ENCODE results near the gene NPAS2.

NPAS2 gene

GRCh38 chr2:100969998-100970397 is 150.1 kb downstream of the NPAS2 start:
- no peak for DNase-seq (ENCODE audit: low read depth)

DNA sequence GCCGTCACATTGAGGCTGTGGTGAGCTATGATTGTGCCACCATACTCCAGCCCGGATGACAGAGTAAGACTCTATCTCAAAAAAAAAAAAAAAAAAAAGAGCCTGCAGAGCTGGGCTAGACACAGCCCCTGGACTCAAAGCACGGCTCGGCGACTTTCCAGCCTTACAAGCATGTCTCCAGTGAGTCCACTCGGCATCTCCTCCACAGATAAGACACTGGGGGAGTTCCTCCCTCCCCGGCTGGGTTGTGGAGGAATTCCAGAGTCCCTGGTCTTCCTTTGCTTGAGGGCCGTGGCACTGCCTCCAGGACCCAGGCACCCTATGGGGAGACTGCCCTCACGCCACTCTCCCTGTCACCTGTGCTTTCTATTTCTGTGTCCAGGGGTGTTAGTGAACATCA is 151.3 kb downstream of the NPAS2 start:
- no peak for DNase-seq (ENCODE audit: low read depth)

GRCh38 chr2:100972452-100972851 is 152.5 kb downstream of the NPAS2 start:
- DNase-seq (ENCODE audit: low read depth) = no peak

GRCh38 chr2:100974712-100975520 is 155.0 kb downstream of the NPAS2 start:
- no peak for DNase-seq (ENCODE audit: low read depth)

DNA sequence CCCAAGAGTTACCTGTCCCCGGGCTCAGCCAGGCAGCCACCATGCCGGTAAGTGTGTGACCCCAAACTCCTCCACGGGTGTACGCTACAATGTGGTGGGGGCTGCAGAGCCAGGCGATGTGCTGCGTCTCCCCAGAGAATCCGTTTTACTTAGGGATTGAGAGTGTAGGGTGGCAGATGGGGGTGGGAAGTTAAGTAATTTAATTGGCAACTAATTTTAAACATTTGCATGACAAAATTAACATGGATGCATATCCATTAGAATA is 155.5 kb downstream of the NPAS2 start:
- no peak for DNase-seq (ENCODE audit: low read depth)

GRCh38 chr2:100976061-100976460 is 156.1 kb downstream of the NPAS2 start:
- DNase-seq (ENCODE audit: low read depth) = no peak

DNA sequence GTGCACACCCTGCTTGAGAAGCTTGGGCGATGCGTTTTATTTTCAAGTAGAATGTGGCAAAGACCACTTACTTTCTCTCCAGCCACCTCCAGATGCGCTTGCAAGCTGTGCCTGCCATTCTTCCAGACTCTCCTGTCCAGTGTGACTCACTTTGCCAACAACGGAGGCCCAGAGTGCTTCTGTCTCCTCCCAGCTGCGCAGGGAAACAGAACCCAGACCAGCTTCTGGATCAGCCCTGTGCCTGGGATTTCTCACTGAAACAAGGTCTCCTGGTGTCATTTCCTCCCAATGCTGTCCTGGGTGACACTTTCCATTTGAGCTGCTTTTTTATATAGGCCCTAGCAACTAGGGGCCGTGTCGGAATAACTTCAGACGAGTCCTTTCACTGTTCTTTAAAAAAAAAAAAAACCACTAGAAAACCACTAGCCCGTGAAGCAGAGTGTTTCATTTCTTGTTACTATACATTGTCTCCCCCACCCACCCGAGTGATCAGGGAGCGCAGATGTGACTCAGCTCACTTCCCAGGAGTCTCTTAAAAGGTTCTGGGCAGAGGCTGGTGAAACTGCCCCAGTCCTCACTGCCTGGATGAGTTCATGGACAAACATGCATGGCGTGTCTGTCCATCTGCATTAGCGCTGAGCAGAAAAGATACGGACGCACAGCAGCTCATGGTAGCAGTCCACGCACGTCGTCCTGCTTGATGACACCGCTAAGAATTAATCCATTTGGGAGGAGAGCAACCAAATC is 156.9 kb downstream of the NPAS2 start:
- DNase-seq (ENCODE audit: low read depth) = no peak

DNA sequence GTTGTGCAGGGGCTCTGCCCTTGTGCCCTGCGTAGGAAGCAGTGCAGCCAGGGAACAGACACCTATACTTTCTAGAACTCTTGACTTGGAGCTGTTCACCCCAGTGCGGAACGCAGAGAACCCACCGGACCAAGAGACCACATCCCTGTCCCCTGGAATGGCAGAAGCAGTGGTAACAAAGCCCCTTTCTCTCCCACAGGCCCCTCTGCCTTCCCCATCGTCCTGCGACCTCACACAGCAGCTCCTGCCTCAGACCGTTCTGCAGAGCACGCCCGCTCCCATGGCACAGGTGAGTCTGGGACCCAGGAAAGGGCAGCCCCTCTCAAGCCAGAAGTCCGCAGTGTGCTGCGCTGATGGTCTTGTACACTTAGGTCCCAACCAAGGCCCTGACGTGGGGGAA is 157.6 kb downstream of the NPAS2 start:
- DNase-seq (ENCODE audit: low read depth) = no peak

- no peak for DNase-seq (ENCODE audit: low read depth)
Observed at GRCh38 chr2:100978582-100979191, 158.7 kb downstream of the NPAS2 start.

DNA sequence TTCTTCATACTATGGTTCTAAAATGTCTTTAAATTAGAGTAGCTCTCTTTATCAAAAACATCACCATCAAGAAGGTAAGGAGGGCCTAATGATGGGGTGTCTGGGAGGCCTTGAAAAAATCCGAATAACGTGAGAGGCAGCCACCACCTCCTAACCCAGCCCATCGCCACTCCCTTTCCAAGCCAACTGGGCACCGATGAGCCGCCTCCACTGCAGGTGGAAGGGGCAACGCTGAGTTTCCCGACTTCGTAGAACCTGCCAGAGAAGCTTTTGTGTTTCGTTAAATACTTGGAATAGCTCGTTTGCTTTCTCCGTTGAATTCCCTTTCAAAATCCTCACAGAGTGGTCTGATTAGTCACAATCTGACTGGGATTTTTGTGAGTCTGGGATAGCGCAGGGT is 160.1 kb downstream of the NPAS2 start:
- DNase-seq (ENCODE audit: low read depth) = no peak

DNA sequence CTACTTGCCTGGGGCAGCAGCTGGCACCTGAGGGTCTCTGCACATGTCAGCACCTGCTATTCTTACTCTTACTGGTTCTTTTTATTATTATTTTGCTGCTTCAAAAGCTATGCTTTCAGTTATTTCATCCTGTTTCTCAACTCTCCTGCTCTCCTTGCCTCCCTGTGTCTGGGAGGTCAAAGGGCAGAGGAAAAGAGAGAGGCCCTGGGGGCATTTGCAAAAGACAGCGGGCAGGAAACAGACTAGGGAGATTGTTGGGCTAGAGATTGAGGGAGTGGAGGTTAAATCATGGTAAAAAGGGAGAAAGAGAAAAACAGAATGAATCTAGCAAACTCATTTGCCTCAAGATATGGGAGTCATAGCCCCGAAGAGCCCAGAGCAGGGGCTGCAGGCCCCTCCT is 161.1 kb downstream of the NPAS2 start:
- no peak for DNase-seq (ENCODE audit: low read depth)

GRCh38 chr2:100982431-100982861 is 162.5 kb downstream of the NPAS2 start:
- no peak for DNase-seq (ENCODE audit: low read depth)

DNA sequence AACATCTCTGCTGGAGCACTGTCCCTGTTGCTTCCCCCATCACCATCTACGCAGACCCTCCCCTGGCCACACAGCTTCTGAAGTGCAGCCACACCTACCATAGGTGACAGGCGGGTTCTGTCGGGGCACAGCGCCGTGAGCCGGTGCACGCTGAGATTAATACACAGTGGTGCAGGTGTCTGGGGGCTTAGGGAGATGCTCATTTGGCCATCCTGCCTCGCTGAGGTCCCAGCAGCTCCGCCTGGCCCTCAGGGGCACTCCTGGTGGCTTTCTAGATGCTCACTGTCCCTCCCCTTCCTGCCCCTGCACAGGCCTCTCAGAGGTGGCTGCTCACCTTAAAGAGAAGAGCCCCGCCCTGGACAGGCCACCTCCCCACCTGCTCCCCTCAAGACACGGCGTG is 163.3 kb downstream of the NPAS2 start:
- no peak for DNase-seq (ENCODE audit: low read depth)

GRCh38 chr2:100983684-100984310 is 163.9 kb downstream of the NPAS2 start:
- DNase-seq (ENCODE audit: low read depth) = no peak

DNA sequence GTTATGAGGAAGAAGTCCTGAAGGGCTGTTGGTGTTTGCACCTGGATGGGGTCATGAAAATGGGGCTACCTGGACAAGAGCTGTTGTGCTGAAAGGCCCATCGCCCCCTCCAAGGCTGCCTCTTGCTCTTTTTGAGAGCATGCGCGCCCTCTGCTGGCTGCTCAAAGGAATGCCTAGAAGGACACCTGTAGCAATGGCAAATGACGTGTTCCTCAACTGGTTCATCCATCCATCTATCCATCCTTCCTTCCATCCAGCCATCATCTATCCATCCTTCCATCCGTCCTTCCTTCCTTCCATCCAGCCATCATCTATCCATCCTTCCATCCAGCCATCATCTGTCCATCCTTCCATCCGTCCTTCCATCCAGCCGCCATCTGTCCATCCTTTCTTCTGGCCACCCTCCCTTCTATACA is 165.0 kb downstream of the NPAS2 start:
- peak; percentile 60 for DNase-seq (ENCODE audit: low read depth)

DNA sequence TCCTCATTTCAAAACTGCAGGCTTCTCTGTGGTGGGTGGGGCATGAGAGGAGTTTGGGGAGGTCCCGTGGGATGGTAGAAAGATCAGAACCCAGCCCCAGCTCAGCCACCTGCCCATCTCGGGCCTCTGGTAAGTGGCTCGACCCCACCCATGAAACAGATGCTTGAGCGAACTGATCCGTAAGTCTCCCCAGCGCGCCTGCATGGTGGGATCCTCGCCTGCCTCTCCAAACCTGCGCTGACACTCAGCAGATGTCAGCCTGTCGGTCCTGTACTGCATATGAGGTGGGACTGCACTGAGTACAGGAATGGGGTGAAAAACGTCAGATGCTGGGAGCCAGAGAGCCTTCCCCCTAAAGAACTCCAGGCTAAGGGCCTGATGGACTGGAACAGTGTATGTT is 166.2 kb downstream of the NPAS2 start:
- DNase-seq (ENCODE audit: low read depth) = no peak

GRCh38 chr2:100987536-100987935 is 167.6 kb downstream of the NPAS2 start:
- no peak for DNase-seq (ENCODE audit: low read depth)

DNA sequence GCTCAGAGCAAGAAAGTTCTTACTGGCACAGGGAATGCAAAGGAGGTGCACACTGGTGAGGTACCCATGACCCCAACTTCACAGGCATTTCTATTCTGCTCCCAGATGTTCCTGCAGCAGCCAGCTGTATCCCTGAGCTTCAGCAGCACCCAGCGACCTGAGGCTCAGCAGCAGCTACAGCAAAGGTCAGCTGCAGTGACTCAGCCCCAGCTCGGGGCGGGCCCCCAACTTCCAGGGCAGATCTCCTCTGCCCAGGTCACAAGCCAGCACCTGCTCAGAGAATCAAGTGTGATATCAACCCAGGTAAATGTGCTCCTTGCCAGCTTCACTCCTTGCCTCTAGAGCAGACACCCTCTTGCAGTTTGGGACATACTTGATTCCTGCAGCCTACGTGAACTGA is 168.0 kb downstream of the NPAS2 start:
- no peak for DNase-seq (ENCODE audit: low read depth)

DNA sequence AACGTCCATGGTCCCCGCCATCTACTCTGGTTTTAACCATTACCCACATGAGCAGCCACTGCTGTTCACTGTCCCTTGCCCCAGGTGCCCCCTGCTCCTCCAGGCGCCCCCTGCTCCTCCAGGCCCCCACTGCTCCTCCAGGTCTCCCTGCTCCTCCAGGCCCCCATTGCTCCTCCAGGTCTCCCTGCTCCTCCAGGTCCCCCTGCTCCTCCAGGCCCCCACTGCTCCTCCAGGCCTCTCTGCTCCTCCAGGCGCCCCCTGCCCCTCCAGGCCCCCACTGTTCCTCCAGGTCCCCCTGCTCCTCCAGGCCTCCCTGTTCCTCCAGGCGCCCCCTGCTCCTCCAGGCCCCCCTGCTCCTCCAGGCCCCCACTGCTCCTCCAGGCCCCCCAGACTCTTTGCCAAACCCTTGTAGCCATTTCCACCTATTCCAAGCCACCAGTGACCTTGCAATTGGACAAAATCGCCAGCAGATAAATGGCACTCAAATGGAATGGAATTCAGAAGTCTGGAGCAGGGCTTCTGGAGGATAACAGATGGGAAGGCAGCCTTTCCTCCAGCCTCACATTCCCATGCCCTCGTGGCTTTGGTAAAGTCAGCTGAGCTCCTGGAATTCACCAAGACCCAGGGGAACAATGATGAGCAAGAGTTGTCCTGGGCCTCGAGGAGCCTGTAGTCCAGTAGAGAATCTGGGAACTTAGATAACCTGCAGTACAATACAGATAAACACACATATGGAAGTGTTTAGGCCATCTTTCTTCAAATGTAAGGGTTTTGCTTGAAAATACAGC is 168.9 kb downstream of the NPAS2 start:
- DNase-seq (ENCODE audit: low read depth) = no peak

DNA sequence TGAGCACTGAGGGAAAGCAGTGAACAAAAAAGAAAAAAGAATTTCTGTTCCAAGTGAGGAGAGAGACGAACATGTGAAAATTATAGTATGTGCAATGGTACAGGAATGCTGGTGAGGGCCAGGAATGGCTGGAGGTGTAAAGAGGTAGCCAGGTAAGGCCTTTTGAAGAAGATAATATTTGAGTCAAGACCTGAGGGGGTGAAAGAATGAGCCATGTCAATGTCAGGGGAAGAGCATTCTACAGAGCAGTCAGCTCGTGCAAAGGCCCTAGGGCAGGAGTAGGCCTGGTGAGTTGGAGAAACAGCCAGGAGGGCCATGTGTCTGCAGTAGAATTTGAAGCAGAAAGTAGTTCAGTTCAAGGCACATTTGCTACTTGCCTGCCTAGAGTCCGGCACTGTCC is 169.7 kb downstream of the NPAS2 start:
- no peak for DNase-seq (ENCODE audit: low read depth)

DNA sequence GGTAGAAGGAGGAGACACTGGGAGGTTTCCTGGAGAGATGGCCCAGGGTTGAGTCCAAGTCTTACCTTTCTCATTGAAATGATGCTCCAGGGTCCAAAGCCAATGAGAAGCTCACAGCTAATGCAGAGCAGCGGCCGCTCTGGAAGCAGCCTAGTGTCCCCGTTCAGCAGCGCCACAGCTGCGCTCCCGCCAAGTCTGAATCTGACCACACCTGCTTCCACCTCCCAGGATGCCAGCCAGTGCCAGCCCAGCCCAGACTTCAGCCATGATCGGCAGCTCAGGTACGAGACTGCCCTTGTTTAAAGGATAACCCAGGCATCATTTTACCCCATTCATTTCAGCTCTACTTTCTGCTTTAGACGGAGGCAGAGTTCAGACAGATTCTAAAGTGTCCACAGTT is 170.2 kb downstream of the NPAS2 start:
- DNase-seq (ENCODE audit: low read depth) = no peak

All from activated T-cell treated with anti-CD3 and anti-CD28 coated beads for 24 hours (primary cell).